ENCODE results near the gene ZBED4.
"Not testable (repeated sequence)": the region's sequence is repeated elsewhere in the genome, so short reads cannot be mapped to it uniquely, and the experiment has no call there.

Gene ZBED4

DNA sequence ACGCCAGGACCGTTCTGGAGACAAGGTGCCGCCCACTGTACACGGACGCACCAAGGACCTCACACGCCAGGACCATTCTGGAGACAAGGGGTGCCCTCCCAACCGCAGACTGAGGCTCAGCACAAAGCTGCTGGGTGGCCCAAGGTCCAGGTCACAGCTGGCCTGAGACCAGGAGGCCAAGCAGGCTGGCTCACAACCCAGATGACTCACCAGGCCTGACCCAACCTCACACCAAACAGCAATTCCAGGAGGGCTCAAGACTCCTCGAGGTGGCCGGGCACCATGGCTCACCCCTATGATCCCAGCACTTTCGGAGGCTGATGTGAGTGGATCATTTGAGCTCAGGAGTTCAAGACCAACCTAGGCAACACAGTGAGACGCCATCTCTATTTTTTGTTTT is 40.8 kb upstream of the ZBED4 start:
- in situ Hi-C loops (cut with HindIII; ENCODE audit: low sequenced_read_pairs): no loop called here
- TF ChIP-seq, protein P1, sequence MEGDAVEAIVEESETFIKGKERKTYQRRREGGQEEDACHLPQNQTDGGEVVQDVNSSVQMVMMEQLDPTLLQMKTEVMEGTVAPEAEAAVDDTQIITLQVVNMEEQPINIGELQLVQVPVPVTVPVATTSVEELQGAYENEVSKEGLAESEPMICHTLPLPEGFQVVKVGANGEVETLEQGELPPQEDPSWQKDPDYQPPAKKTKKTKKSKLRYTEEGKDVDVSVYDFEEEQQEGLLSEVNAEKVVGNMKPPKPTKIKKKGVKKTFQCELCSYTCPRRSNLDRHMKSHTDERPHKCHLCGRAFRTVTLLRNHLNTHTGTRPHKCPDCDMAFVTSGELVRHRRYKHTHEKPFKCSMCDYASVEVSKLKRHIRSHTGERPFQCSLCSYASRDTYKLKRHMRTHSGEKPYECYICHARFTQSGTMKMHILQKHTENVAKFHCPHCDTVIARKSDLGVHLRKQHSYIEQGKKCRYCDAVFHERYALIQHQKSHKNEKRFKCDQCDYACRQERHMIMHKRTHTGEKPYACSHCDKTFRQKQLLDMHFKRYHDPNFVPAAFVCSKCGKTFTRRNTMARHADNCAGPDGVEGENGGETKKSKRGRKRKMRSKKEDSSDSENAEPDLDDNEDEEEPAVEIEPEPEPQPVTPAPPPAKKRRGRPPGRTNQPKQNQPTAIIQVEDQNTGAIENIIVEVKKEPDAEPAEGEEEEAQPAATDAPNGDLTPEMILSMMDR (IDR thresholded peaks at IDR 0.05; ENCODE audit: low read depth, low read length): no peak
- no peak overlapping the region for H3K4me3 ChIP-seq (ENCODE audit: low read depth, low read length)
- no peak for DNase-seq (ENCODE audit: low read depth, low spot score)

DNA sequence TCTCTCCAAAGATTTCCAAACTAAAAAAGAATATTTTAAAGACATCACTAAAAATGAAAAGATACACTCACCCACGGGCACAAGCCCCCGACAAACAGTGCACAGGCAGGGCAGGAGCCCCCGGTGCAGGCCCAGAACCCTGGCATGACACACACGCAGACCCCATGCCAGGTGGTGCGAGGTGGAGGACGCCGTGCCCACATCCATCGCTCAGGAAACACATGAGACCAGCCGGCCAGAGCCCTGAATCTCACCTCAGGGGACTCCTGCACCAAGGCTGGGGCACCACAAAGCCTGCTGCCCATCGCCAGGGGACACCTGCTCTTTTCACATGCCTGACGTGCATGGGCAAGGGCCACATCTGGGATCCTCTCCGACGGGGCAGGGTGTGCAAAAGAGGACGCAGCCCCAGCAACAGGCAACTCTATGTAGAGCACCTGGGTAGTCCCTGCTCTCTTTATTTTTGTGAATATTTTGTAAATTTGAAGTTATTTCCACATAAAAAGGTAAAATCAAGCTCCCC is 39.4 kb upstream of the ZBED4 start:
- no peak overlapping the region for H3K4me3 ChIP-seq (ENCODE audit: low read depth, low read length)
- TF ChIP-seq, protein P1 (IDR thresholded peaks at IDR 0.05; ENCODE audit: low read depth, low read length): no peak
- in situ Hi-C loops (cut with HindIII; ENCODE audit: low sequenced_read_pairs): no loop called here
- no peak for DNase-seq (ENCODE audit: low read depth, low spot score)

DNA sequence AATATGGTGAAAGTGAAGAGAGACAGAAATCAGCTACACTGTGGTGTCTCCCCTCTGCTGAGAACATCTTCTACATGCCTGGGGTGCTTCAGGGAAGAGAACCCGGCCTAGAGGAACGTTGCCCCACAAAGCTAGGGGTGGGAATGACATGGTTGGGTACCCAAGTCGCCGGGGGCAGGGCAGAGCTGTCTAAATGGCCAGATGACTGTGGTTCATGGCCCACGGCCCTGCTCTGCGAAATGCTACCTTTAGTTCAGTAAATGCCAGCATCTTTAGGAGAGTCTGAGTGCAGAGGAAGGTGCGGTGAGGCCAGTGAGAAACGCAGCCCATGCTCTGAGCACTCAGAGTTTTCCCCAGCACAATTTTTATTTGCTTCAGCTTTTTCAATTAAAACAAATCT is 38.8 kb upstream of the ZBED4 start:
- no peak overlapping the region for H3K4me3 ChIP-seq (ENCODE audit: low read depth, low read length)
- DNase-seq (ENCODE audit: low read depth, low spot score): no peak
- in situ Hi-C loops (cut with HindIII; ENCODE audit: low sequenced_read_pairs): no loop called here
- TF ChIP-seq, protein P1 (IDR thresholded peaks at IDR 0.05; ENCODE audit: low read depth, low read length): no peak

DNA sequence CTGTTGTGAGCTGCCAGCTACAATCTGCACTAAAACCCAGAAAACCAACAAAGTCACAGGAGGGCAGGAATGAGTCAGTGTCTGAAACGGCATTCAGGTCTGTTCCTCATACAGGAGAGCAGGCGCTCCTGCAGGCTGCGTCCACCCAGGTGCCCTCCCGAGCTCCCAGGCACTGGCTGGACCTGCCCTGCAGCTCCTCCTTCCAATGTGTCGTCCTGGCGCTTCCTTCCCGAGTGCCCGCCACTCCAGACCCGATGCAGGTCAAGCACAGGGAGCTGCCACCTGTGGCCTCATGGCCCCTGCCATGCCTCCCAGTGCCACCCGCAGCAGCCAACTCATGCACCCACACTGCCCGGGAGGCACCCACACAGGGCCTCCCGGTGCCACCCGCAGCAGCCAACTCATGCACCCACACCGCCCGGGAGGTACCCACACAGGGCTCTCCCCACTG is 38.0 kb upstream of the ZBED4 start:
- TF ChIP-seq, protein P1 (IDR thresholded peaks at IDR 0.05; ENCODE audit: low read depth, low read length): no peak
- no peak overlapping the region for H3K4me3 ChIP-seq (ENCODE audit: low read depth, low read length)
- in situ Hi-C loops (cut with HindIII; ENCODE audit: low sequenced_read_pairs): no loop called here
- peak; percentile 28 for DNase-seq (ENCODE audit: low read depth, low spot score)

DNA sequence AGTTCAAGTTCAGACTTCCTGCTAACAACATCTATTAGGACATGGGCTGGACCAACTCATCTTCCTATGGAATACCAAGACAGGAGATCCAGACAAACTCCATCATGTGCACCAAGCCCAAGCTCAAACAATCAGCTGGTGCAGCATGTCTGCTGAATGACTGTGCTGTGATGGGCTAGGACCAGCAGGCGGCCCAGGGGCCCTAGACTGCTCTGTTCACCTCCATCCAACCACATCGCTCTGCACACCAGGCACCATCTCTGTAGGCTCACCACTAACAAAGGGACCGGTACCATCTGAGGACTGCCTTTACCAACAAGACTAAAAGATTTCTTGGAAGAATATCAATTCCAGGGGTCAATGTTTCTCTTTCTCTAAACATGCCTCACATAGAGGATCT is 36.3 kb upstream of the ZBED4 start:
- in situ Hi-C loops (cut with HindIII; ENCODE audit: low sequenced_read_pairs): no loop called here
- TF ChIP-seq, protein P1 (IDR thresholded peaks at IDR 0.05; ENCODE audit: low read depth, low read length): no peak
- H3K4me3 ChIP-seq (ENCODE audit: low read depth, low read length): no peak overlapping the region
- no peak for DNase-seq (ENCODE audit: low read depth, low spot score)

DNA sequence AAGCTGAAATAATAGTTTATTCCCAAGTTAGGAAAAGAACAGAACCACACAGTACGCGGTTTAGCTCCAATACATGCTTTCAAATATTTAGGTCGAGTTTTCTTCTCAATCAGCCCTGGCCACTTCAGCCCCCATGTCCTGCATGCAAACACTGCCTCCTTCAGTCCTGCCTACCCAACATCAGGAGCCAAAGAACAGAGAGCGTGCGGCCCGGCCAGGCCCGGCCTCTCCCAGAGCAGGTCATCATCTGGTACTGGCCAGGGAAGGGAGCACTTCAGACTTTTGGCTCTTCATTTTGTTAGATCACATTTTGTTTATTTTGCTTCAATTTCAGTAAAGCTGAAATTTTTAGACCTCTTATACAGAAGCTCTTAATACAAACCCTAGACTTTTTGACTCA is 32.7 kb upstream of the ZBED4 start:
- DNase-seq (ENCODE audit: low read depth, low spot score): no peak
- in situ Hi-C loops (cut with HindIII; ENCODE audit: low sequenced_read_pairs): no loop called here
- TF ChIP-seq, protein P1 (IDR thresholded peaks at IDR 0.05; ENCODE audit: low read depth, low read length): no peak
- no peak overlapping the region for H3K4me3 ChIP-seq (ENCODE audit: low read depth, low read length)

DNA sequence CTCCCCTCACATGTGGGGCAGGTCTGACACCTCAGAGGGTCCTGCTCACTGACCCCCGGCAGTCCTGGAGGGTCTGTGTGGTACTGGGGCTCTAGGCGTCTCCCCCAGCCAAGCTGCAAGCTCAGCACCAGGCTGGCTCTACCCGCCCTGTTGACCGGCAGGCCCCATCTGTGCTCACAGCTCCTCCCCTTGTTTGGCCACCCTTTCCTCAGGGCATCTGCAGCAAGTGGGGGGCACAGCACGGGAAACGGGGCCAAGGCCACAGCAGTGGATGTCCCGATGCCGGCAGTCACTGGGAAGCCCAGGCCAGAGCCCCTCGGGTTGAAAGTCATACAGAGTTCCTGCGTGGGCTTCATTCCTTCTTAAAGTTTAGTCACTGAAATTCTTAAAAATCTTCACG is 31.9 kb upstream of the ZBED4 start:
- DNase-seq (ENCODE audit: low read depth, low spot score); in situ Hi-C loops (cut with HindIII; ENCODE audit: low sequenced_read_pairs); H3K4me3 ChIP-seq (ENCODE audit: low read depth, low read length): not testable (repeated sequence)
